GM23248 (cell line): ENCODE data around the gene EFCAB11.

Source experiments
- EZH2 ChIP-seq: fragments of 200-600 bp; sonication (generic); IDR thresholded peaks from 2 replicates; pipeline ENCODE4 v1.6.1; 2018; ENCODE audit warnings: antibody characterized with exemption, mild to moderate bottlenecking; ENCODE audit not compliant: insufficient read depth, poor library complexity, severe bottlenecking
- EZH2phosphoT487 ChIP-seq: fragments of 200-600 bp; sonication (generic); IDR thresholded peaks from 2 replicates; pipeline ENCODE4 v1.6.1; 2018; ENCODE audit warnings: antibody characterized with exemption, moderate library complexity, mild to moderate bottlenecking, low read depth; ENCODE audit not compliant: insufficient read depth

GRCh38 chr14:89973234-89973823, 18.8 kb upstream of the EFCAB11 start:
- TF ChIP-seq EZH2, result no peak
- no peak for TF ChIP-seq EZH2phosphoT487
